ENCODE data around the gene IRS2. TPM values are rescaled to one million over a fixed set of nuclear protein-coding genes. Genes with fewer than 3 reads are reported as not detected.
A peak's percentile ranks its signal among the peaks of the same experiment; 100 is the strongest.

IRS2 gene
- total and polyA plus RNA-seq, 4 donors, result 2.5 to 31.2 (median 12.0) TPM

- ATAC-seq (ENCODE audit: low FRiP score), result no peak
- intact Hi-C loops (cut with DNase I), result loop anchor here (5.0 to 10.0 kb wide), 4 partner anchors 325 to 818 kb away; no protein-coding TSS in a partner anchor
- Histone ChIP-seq H3K9me3 (ENCODE audit: control insufficient read depth, low read length) (no peaks in the 10 kb centered on the region), H3K27ac (ENCODE audit: low read depth in 1 of 2, low read length in 2 of 2) (no peak overlapping the region), H3K4me1 (ENCODE audit: control insufficient read depth in 1 of 2, insufficient read depth in 2 of 2, low read length in 2 of 2) (peaks cover 5 to 9% of the 10 kb centered on the region in 2 donors), H3K36me3 (ENCODE audit: control insufficient read depth in 1 of 2, insufficient read depth in 2 of 2, low read length in 1 of 2) (peaks cover 0 to 17% of the 10 kb centered on the region in 2 donors), H3K27me3 (ENCODE audit: control insufficient read depth in 1 of 2, insufficient read depth in 2 of 2, low read length in 1 of 2) (no peaks in the 10 kb centered on the region), H3K4me3 (ENCODE audit: low read length in 2 of 2) (peak overlapping the region; percentile 68 to 70)
- no peak for DNase-seq
- WGBS, 2 donors, result 51 to 53% methylated on average over 7 of the region's 7 CpGs
Observed at GRCh38 chr13:109779876-109780510, 6.4 kb downstream of the IRS2 start.

DNA sequence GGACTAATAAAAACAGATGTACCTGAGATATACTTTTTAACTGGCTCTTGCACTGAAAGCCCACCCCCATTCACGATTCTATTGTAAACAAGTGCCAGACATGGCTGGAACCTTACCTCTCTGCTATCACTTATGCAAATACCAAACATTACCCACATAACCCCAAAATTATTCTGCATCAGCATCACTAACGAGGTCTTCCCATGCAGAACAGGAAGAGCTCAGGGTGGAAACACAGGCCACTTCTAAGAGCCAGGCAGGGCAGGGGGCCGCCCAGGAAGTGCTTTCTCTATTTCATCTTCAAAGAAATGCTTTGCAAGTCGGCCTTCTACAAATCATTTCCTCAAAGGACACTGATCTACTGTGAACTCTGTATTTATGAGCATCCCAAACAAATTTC, 7.3 kb downstream of the IRS2 start:
- 44 to 45% methylated on average over 4 of the region's 4 CpGs for WGBS, 2 donors
- intact Hi-C loops (cut with DNase I), result loop anchor here in 1 of 2 donors (10.0 kb wide), 1 partner anchor 324 kb away; no protein-coding TSS in a partner anchor
- no peak for DNase-seq
- no peaks in the 10 kb centered on the region for H3K9me3 ChIP-seq (ENCODE audit: control insufficient read depth, low read length)
- H3K4me3 ChIP-seq (ENCODE audit: low read length in 2 of 2), result peak overlapping the region; percentile 68 to 70
- no peak for ATAC-seq (ENCODE audit: low FRiP score)
- no peaks in the 10 kb centered on the region for H3K27me3 ChIP-seq (ENCODE audit: control insufficient read depth in 1 of 2, insufficient read depth in 2 of 2, low read length in 1 of 2)
- peaks cover 0 to 17% of the 10 kb centered on the region in 2 donors for H3K36me3 ChIP-seq (ENCODE audit: control insufficient read depth in 1 of 2, insufficient read depth in 2 of 2, low read length in 1 of 2)
- H3K27ac ChIP-seq (ENCODE audit: low read depth in 1 of 2, low read length in 2 of 2), result no peak overlapping the region
- H3K4me1 ChIP-seq (ENCODE audit: control insufficient read depth in 1 of 2, insufficient read depth in 2 of 2, low read length in 2 of 2), result peaks cover 5 to 9% of the 10 kb centered on the region in 2 donors

DNA sequence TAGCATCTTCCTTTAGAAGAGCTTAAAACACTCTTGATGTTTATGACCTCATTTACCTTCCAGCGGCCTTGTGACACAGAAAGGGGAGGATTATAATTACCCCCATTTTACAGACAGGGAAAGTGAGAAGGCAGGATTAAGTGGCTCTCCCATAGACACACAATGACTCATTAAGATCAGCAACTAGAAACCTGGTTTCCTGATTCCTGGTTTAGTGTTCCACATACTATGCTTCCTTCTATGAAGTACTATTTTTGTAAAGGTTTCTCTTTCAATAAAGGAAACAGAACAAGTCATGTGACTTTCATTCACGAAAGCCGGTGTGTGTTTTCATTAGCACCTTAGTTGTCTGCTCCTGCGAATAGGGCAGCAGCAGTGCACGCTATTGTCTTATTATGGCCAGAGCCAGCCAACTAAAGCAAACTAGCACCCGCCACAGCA, 8.3 kb downstream of the IRS2 start:
- Histone ChIP-seq H3K4me1 (ENCODE audit: control insufficient read depth in 1 of 2, insufficient read depth in 2 of 2, low read length in 2 of 2) (peaks cover 5 to 9% of the 10 kb centered on the region in 2 donors), H3K9me3 (ENCODE audit: control insufficient read depth, low read length) (no peaks in the 10 kb centered on the region), H3K27me3 (ENCODE audit: control insufficient read depth in 1 of 2, insufficient read depth in 2 of 2, low read length in 1 of 2) (no peaks in the 10 kb centered on the region), H3K36me3 (ENCODE audit: control insufficient read depth in 1 of 2, insufficient read depth in 2 of 2, low read length in 1 of 2) (peaks cover 0 to 11% of the 10 kb centered on the region in 2 donors), H3K27ac (ENCODE audit: low read depth in 1 of 2, low read length in 2 of 2) (no peak overlapping the region), H3K4me3 (ENCODE audit: low read length in 2 of 2) (peak overlapping the region; percentile 10 to 80)
- ATAC-seq (ENCODE audit: low FRiP score), result no peak
- intact Hi-C loops (cut with DNase I), result loop anchor here in 1 of 2 donors (10.0 kb wide), 1 partner anchor 323 kb away; no protein-coding TSS in a partner anchor
- WGBS, 2 donors, result 21 to 28% methylated on average over 6 of the region's 6 CpGs
- no peak for DNase-seq

- H3K27ac ChIP-seq (ENCODE audit: low read depth in 1 of 2, low read length in 2 of 2), result no peak overlapping the region
- intact Hi-C loops (cut with DNase I), result loop anchor here in 1 of 2 donors (10.0 kb wide), 1 partner anchor 322 kb away; no protein-coding TSS in a partner anchor
- H3K4me3 ChIP-seq (ENCODE audit: low read length in 2 of 2), result peak overlapping the region; percentile 1 to 12
- no peaks in the 10 kb centered on the region for H3K27me3 ChIP-seq (ENCODE audit: control insufficient read depth in 1 of 2, insufficient read depth in 2 of 2, low read length in 1 of 2)
- H3K36me3 ChIP-seq (ENCODE audit: control insufficient read depth in 1 of 2, insufficient read depth in 2 of 2, low read length in 1 of 2), result peaks cover 0 to 4% of the 10 kb centered on the region in 2 donors
- peaks cover 5 to 7% of the 10 kb centered on the region in 2 donors for H3K4me1 ChIP-seq (ENCODE audit: control insufficient read depth in 1 of 2, insufficient read depth in 2 of 2, low read length in 2 of 2)
- no peak for ATAC-seq (ENCODE audit: low FRiP score)
- no peak for DNase-seq
- no peaks in the 10 kb centered on the region for H3K9me3 ChIP-seq (ENCODE audit: control insufficient read depth, low read length)
Observed at GRCh38 chr13:109776575-109776974, 9.8 kb downstream of the IRS2 start.

GRCh38 chr13:109773786-109774185, 12.6 kb downstream of the IRS2 start:
- no peaks in the 10 kb centered on the region for H3K9me3 ChIP-seq (ENCODE audit: control insufficient read depth, low read length)

GRCh38 chr13:109773276-109773675, 13.1 kb downstream of the IRS2 start:
- Histone ChIP-seq H3K4me1 (ENCODE audit: control insufficient read depth in 1 of 2, insufficient read depth in 2 of 2, low read length in 2 of 2) (peaks cover 5 to 6% of the 10 kb centered on the region in 2 donors), H3K4me3 (ENCODE audit: low read length in 2 of 2) (no peak overlapping the region), H3K27me3 (ENCODE audit: control insufficient read depth in 1 of 2, insufficient read depth in 2 of 2, low read length in 1 of 2) (no peaks in the 10 kb centered on the region), H3K36me3 (ENCODE audit: control insufficient read depth in 1 of 2, insufficient read depth in 2 of 2, low read length in 1 of 2) (peaks cover 0 to 2% of the 10 kb centered on the region in 2 donors), H3K27ac (ENCODE audit: low read depth in 1 of 2, low read length in 2 of 2) (no peak overlapping the region), H3K9me3 (ENCODE audit: control insufficient read depth, low read length) (no peaks in the 10 kb centered on the region)
- WGBS, 2 donors, result 98 to 99% methylated on average over 6 of the region's 6 CpGs
- intact Hi-C loops (cut with DNase I), result loop anchor here in 1 of 2 donors (10.0 kb wide), 1 partner anchor 318 kb away; no protein-coding TSS in a partner anchor
- no peak for DNase-seq
- ATAC-seq (ENCODE audit: low FRiP score), result no peak

More at GRCh38 chr13:109773786-109774185, 12.6 kb downstream of the IRS2 start:
- DNase-seq (no peak), ATAC-seq (ENCODE audit: low FRiP score) (no peak)
- intact Hi-C loops (cut with DNase I), result loop anchor here in 1 of 2 donors (10.0 kb wide), 1 partner anchor 319 kb away; no protein-coding TSS in a partner anchor
- H3K27ac ChIP-seq (ENCODE audit: low read depth in 1 of 2, low read length in 2 of 2), result no peak overlapping the region
- no peaks in the 10 kb centered on the region for H3K27me3 ChIP-seq (ENCODE audit: control insufficient read depth in 1 of 2, insufficient read depth in 2 of 2, low read length in 1 of 2)
- H3K36me3 ChIP-seq (ENCODE audit: control insufficient read depth in 1 of 2, insufficient read depth in 2 of 2, low read length in 1 of 2), result peaks cover 0 to 2% of the 10 kb centered on the region in 2 donors
- no peak overlapping the region for H3K4me3 ChIP-seq (ENCODE audit: low read length in 2 of 2)
- 92 to 93% methylated on average over 4 of the region's 4 CpGs for WGBS, 2 donors
- peaks cover 5 to 7% of the 10 kb centered on the region in 2 donors for H3K4me1 ChIP-seq (ENCODE audit: control insufficient read depth in 1 of 2, insufficient read depth in 2 of 2, low read length in 2 of 2)

DNA sequence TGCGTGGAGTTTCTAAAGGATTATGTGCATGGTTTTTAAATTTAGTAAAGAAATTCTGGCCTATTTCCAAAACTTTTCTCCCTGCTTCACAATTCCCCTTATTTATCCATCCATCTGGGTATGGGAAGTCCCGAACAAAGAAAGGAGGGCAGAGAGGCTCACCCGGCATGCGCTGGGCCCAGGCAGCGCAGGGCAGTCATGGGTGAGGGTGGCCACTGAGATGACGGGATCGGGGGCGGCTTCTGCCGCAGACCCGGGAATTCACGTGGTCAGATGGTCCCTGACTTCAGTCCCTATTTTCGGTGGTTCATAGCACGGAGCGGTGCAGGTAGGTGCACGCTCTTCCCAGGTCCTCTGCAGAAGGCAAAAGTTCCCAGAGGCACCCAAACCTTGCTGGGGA, 14.5 kb downstream of the IRS2 start:
- WGBS, 2 donors, result 88% methylated on average over 15 of the region's 15 CpGs
- H3K27me3 ChIP-seq (ENCODE audit: control insufficient read depth in 1 of 2, insufficient read depth in 2 of 2, low read length in 1 of 2), result no peaks in the 10 kb centered on the region
- peaks cover 1 to 2% of the 10 kb centered on the region in 2 donors for H3K4me1 ChIP-seq (ENCODE audit: control insufficient read depth in 1 of 2, insufficient read depth in 2 of 2, low read length in 2 of 2)
- DNase-seq (no peak), ATAC-seq (ENCODE audit: low FRiP score) (no peak)
- intact Hi-C loops (cut with DNase I), result loop anchor here in 1 of 2 donors (10.0 kb wide), 1 partner anchor 317 kb away; no protein-coding TSS in a partner anchor
- no peaks in the 10 kb centered on the region for H3K9me3 ChIP-seq (ENCODE audit: control insufficient read depth, low read length)
- no peak overlapping the region for H3K27ac ChIP-seq (ENCODE audit: low read depth in 1 of 2, low read length in 2 of 2)
- peaks cover 0 to 2% of the 10 kb centered on the region in 2 donors for H3K36me3 ChIP-seq (ENCODE audit: control insufficient read depth in 1 of 2, insufficient read depth in 2 of 2, low read length in 1 of 2)
- H3K4me3 ChIP-seq (ENCODE audit: low read length in 2 of 2), result no peak overlapping the region

- no peak overlapping the region for H3K27ac ChIP-seq (ENCODE audit: low read depth in 1 of 2, low read length in 2 of 2)
- DNase-seq (no peak), ATAC-seq (ENCODE audit: low FRiP score) (no peak)
- 96 to 97% methylated on average over 5 to 6 of the region's 6 CpGs for WGBS, 2 donors
- H3K4me3 ChIP-seq (ENCODE audit: low read length in 2 of 2), result no peak overlapping the region
- intact Hi-C loops (cut with DNase I), result loop anchor here in 1 of 2 donors (10.0 kb wide), 1 partner anchor 316 kb away; no protein-coding TSS in a partner anchor
- H3K36me3 ChIP-seq (ENCODE audit: control insufficient read depth in 1 of 2, insufficient read depth in 2 of 2, low read length in 1 of 2), result peaks cover 0 to 2% of the 10 kb centered on the region in 2 donors
- no peaks in the 10 kb centered on the region for H3K27me3 ChIP-seq (ENCODE audit: control insufficient read depth in 1 of 2, insufficient read depth in 2 of 2, low read length in 1 of 2)
- H3K9me3 ChIP-seq (ENCODE audit: control insufficient read depth, low read length), result no peaks in the 10 kb centered on the region
- H3K4me1 ChIP-seq (ENCODE audit: control insufficient read depth in 1 of 2, insufficient read depth in 2 of 2, low read length in 2 of 2), result no peaks in the 10 kb centered on the region
Observed at GRCh38 chr13:109770436-109770835, 15.9 kb downstream of the IRS2 start.
